ENCODE data around the gene FHAD1. TPM values are rescaled to one million over a fixed set of nuclear protein-coding genes. Genes with fewer than 3 reads are reported as not detected.
A peak's percentile ranks its signal among the peaks of the same experiment; 100 is the strongest.

The FHAD1 gene
- polyA plus RNA-seq, 3 donors = 0.67 to 0.69 TPM; not detected in 1

GRCh38 chr1:15410884-15411245 lies 163.8 kb downstream of the FHAD1 start:
- H3K4me3 ChIP-seq (replicated peaks in 1 of 3; ENCODE audit: low read depth in 2 of 3, low read length in 3 of 3) = peak overlapping the region; percentile 92 to 100 (median 98)
- H2AFZ ChIP-seq (ENCODE audit: insufficient read depth, low read depth, low read length, poor library complexity, severe bottlenecking) = no peak overlapping the region
- peaks cover 62% of the 10 kb centered on the region for H3K79me2 ChIP-seq (ENCODE audit: insufficient read depth, low read length)
- H3K36me3 ChIP-seq (replicated peaks in 1 of 2; ENCODE audit: control insufficient read depth in 1 of 2, insufficient read depth in 2 of 2, low read length in 2 of 2) = peaks cover 26 to 30% of the 10 kb centered on the region in 2 donors
- H3K27me3 Mint-ChIP-seq (ENCODE audit: low read depth in 3 of 3) = peaks cover 8 to 21% (median 16%) of the 10 kb centered on the region in 3 donors
- intact Hi-C loops (cut with micrococcal nuclease) = loop anchor here in 1 of 2 donors (5.0 kb wide), 2 partner anchors 64 to 111 kb away; partner anchors contain the start of gene CASP9
- peaks cover 0 to 16% of the 10 kb centered on the region in 2 donors for H3K27me3 ChIP-seq (ENCODE audit: control insufficient read depth in 2 of 2, insufficient read depth in 2 of 2, low read length in 2 of 2)
- peaks cover 0 to 5% (median 0%) of the 10 kb centered on the region in 7 donors for H3K9me3 Mint-ChIP-seq
- peaks cover 44 to 46% of the 10 kb centered on the region in 2 donors for H3K4me1 ChIP-seq (ENCODE audit: control insufficient read depth in 1 of 2, insufficient read depth in 2 of 2, low read length in 2 of 2)
- peak overlapping the region; percentile 84 for H3K4me2 ChIP-seq (replicated peaks; ENCODE audit: extremely low read depth, low read length, poor library complexity, severe bottlenecking)
- WGBS (ENCODE audit: insufficient coverage) = 0% methylated on average over 11 of the region's 11 CpGs
- no peak for DNase-seq
- H3K27ac Mint-ChIP-seq = peak overlapping the region; percentile 97 to 99 (median 99)
- peaks cover 57% of the 10 kb centered on the region for H4K20me1 ChIP-seq (ENCODE audit: insufficient read depth, low read length)
- TF ChIP-seq CTCF (IDR thresholded peaks at IDR 0.05) = no peak
- H3K9me3 ChIP-seq (replicated peaks in 1 of 2; ENCODE audit: control insufficient read depth in 1 of 2, insufficient read depth in 1 of 2, low read length in 2 of 2) = no peaks in the 10 kb centered on the region
- H3K4me1 Mint-ChIP-seq = peaks cover 49% of the 10 kb centered on the region
- peak overlapping the region; percentile 97 for H3K4me3 Mint-ChIP-seq
- H3K36me3 Mint-ChIP-seq = peaks cover 44 to 49% of the 10 kb centered on the region in 2 donors
- H3K27ac ChIP-seq (ENCODE audit: low read depth in 1 of 2, low read length in 2 of 2) = peak overlapping the region; percentile 95
- peak overlapping the region; percentile 96 for H3K9ac ChIP-seq (ENCODE audit: insufficient read depth, low read length, poor library complexity, severe bottlenecking)

GRCh38 chr1:15411593-15412137 lies 164.6 kb downstream of the FHAD1 start:
- H3K36me3 ChIP-seq (replicated peaks in 1 of 2; ENCODE audit: control insufficient read depth in 1 of 2, insufficient read depth in 2 of 2, low read length in 2 of 2) = peaks cover 26 to 30% of the 10 kb centered on the region in 2 donors
- no peaks in the 10 kb centered on the region for H3K9me3 ChIP-seq (replicated peaks in 1 of 2; ENCODE audit: control insufficient read depth in 1 of 2, insufficient read depth in 1 of 2, low read length in 2 of 2)
- TF ChIP-seq CTCF (IDR thresholded peaks at IDR 0.05) = no peak
- Mint-ChIP-seq H3K4me3 (peak overlapping the region; percentile 97), H3K4me1 (peaks cover 57% of the 10 kb centered on the region), H3K27me3 (ENCODE audit: low read depth in 3 of 3) (peaks cover 6 to 21% (median 16%) of the 10 kb centered on the region in 3 donors), H3K9me3 (peaks cover 0 to 5% (median 0%) of the 10 kb centered on the region in 7 donors), H3K27ac (peak overlapping the region; percentile 97 to 99 (median 99)), H3K36me3 (peaks cover 48 to 57% of the 10 kb centered on the region in 2 donors)
- H3K9ac ChIP-seq (ENCODE audit: insufficient read depth, low read length, poor library complexity, severe bottlenecking) = peak overlapping the region; percentile 96
- peaks cover 0 to 16% of the 10 kb centered on the region in 2 donors for H3K27me3 ChIP-seq (ENCODE audit: control insufficient read depth in 2 of 2, insufficient read depth in 2 of 2, low read length in 2 of 2)
- H3K4me3 ChIP-seq (replicated peaks in 1 of 3; ENCODE audit: low read depth in 2 of 3, low read length in 3 of 3) = peak overlapping the region; percentile 92 to 100 (median 98)
- H3K79me2 ChIP-seq (ENCODE audit: insufficient read depth, low read length) = peaks cover 66% of the 10 kb centered on the region
- no peak overlapping the region for H2AFZ ChIP-seq (ENCODE audit: insufficient read depth, low read depth, low read length, poor library complexity, severe bottlenecking)
- WGBS (ENCODE audit: insufficient coverage) = 5% methylated on average over 9 of the region's 12 CpGs
- H3K27ac ChIP-seq (ENCODE audit: low read depth in 1 of 2, low read length in 2 of 2) = peak overlapping the region; percentile 95
- peak overlapping the region; percentile 84 for H3K4me2 ChIP-seq (replicated peaks; ENCODE audit: extremely low read depth, low read length, poor library complexity, severe bottlenecking)
- peaks cover 64% of the 10 kb centered on the region for H4K20me1 ChIP-seq (ENCODE audit: insufficient read depth, low read length)
- DNase-seq = peak; percentile 90 to 96 (median 93)
- peaks cover 52 to 54% of the 10 kb centered on the region in 2 donors for H3K4me1 ChIP-seq (ENCODE audit: control insufficient read depth in 1 of 2, insufficient read depth in 2 of 2, low read length in 2 of 2)
- intact Hi-C loops (cut with micrococcal nuclease) = loop anchor here in 1 of 2 donors (5.0 kb wide), 2 partner anchors 64 to 111 kb away; partner anchors contain the start of gene CASP9
